HG02763 (cell line): ENCODE measurements around the gene C3orf20.
"Not testable (repeated sequence)": the region's sequence is repeated elsewhere in the genome, so short reads cannot be mapped to it uniquely, and the experiment has no call there.

Experiments used
- ATAC-seq: cut with Tn5 transposase; IDR thresholded peaks from one replicate; pipeline ENCODE4 v1.9.1; 2021; ENCODE audit warnings: mild to moderate bottlenecking, moderate library complexity; ENCODE audit not compliant: unreplicated experiment

The C3orf20 gene

DNA sequence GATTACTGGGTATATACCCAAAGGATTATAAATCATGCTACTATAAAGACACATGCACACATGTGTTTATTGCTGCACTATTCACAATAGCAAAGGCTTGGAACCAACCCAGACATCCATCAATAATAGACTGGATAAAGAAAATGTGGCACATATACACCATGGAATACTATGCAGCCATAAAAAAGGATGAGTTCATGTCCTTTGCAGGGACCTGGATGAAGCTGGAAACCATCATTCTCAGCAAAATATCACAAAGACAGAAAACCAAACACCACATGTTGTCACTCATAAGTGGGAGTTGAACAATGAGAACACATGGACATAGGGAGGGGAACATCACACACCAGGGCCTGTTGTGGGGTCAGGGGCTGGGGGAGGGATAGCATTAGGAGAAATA is 78.0 kb downstream of the C3orf20 start:
- ATAC-seq: not testable (repeated sequence)

DNA sequence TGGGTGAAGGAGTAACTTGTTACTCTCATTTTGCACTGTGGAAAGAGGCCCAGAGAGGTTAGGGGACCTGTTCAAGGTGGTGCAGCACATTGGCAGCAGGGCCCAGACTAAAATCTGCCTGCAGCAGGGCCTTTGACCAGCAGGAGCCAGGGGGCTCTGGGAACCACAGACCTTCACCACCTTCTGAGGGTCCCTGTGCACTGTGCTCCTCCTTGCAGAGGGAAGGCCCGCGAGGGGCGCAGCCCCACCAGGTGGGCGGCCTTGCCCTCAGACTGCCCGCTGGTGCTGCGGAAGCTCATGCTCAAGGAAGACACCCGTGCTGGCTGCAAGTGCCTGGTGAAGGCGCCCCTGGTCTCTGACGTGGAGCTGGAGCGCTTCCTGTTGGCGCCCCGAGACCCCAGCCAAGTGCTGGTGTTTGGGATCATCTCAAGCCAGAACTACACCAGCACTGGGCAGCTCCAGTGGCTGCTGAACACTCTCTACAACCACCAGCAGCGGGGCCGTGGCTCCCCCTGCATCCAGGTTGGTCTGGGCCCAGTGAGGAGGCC is 82.3 kb downstream of the C3orf20 start:
- no peak for ATAC-seq

DNA sequence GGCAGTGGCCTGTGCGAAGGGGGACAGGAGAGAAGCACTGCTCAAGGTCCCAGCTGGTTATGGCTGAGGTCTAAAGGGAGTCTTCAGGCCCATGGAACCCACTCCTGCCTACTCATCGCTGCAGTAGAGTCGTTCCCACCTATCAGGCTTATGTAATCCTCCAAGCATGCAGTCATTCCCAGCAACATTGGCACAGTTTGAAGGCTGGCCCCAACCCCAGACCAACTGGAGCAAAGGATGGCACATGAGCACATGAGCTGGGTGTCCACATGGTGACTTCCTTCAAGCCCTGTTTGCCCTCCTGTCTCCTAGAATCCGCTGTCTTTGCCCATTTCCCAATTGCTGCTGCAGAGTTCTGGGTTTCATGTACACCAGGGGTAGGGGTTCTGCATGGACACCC is 83.4 kb downstream of the C3orf20 start:
- no peak for ATAC-seq

DNA sequence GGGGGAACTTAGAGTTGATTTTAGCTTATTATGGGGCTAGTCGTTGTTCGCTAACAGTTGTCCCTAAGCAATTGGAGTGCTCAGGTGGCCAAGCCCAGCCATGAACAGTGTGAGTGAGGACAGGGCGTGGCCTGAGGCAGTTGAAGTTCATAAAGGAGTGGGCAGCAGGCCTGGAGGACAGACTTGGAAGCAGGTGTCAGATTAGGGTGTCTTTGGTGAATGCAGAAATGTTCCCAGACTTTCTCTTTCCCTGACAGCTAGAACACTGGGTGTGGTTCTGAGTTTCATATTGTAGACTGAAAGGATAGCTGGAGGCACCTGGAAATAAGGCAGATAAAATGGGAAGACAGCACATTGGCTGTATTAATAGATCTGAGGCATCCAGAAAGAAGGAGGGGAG is 84.0 kb downstream of the C3orf20 start:
- ATAC-seq: no peak

DNA sequence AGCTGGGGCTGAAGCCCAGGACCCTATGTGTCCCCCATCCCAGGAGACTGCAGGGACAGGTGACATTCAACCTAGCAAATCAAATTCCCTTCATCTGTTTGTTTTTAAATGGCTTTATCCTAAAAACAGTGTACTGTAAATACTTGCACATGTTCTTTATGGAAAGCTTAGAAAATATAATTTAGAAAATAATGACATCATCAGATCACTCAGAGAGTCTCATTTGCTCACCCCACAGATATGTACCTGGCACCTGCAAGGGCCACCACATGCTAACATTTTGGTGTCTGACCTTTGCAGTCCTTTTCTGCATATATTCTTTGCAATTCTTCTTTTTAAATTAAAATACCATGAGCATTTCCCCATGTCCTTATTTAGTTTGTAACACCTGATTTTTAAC is 85.2 kb downstream of the C3orf20 start:
- ATAC-seq: no peak

DNA sequence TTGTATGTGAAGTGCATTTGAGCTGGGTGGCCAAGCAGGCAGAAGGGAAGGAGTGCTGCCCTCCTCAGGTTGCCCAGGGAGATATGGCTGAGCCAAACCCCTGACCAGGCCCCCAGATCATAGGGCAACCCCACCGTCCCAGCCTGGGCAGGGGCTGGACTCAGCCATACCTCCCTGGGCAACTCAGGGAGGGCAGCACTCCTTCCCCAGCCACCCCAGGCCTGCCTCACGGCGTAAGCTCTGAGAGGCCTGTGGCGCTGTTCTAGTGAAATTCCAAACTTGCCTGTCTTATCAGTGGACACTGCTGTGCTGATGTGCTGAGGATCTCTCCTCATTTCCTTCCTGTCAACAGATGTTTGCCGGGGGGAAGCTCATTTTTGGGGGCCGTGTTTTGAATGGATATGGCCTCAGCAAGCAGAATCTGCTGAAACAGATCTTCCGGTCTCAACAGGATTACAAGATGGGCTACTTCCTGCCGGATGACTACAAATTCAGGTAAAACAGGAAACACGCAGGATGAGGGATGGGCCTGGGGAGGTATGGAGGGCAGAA is 86.3 kb downstream of the C3orf20 start:
- ATAC-seq: no peak

DNA sequence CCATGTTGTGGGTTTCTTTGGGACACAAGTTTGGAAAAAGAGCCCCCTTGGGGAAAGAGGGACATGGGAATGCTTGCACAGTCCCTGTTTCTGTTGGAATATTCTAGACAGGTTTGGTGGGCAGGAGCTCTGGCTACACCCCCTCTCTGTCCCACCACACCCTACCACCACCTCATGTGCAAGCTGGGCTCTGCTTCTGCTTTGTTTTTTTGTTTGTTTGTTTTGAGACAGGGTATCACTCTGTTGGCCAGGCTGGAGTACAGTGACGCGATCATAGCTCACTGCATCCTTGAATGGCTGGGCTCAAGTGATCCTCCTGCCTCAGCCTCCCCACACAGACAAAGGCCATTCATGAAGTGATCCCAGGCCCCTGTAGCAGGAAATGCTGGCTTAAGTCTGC is 86.9 kb downstream of the C3orf20 start:
- no peak for ATAC-seq

DNA sequence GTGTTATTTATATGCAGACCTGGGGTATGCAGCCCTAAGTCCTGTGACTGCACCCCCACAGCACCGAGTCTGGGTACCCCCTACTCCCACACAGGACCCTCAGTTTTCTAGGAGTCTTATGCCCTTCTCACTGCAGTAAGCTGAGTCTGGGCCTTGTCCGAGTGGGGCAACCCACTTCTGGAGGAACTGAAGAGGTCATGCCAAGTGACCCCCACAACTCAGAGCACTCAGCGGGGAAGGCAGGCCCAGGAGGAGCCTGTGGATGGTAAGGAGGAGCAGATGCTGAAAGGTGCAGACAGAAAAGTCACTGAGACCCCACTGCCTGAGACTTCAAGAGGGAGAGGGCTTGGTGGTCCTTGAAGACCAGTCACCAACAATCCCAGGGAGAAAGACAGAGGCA is 87.8 kb downstream of the C3orf20 start:
- ATAC-seq: no peak

DNA sequence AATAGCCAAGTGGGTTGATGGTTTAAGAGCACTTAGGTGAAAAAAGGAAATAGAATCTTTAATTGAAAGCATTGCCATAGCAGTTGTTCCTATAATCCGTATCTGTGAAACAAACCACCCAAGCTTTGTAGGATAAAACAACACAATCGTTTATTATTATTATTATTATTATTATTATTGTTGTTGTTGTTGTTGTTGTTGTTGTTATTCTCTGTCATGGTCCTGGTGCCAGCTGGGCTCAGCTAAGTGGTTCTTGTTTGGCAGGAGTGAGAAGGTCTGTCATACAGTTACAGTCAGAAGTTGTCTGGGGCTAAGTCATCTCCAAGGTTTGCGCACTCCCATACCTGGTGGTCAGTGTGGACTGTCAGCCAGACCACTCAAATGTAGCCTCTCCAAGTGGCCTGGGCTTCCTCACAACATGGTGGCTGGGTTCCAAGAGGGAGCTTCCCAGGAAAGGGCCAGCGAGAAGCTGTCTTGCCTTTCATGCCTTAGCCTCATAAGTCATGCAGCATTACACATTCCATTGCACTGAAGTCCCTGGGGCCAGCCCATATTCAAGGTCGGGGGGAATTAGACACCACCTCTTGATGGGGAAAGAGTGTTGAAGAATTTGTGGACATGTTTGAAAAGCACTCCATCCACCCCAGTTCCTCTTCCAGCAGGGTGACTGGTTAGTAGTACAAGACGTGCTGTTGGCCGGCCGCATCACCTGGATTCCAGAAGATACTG is 89.6 kb downstream of the C3orf20 start:
- ATAC-seq: no peak

DNA sequence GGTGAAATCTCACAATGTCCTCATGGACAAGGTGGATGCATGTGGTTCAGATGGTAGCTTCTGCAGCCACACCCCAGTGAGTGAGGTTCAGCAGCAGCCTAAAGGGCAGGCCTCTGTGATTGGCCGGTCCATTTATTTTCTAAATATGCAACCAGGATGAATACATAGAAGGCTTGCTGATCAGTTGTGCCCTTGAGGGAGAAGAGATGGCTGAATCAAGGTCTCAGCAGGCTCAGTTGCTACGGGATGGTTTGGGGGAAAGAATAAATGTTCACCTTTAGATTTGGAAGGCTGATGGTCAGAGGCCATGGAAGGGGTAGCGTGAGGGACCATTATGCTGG is 90.1 kb downstream of the C3orf20 start:
- ATAC-seq: no peak

DNA sequence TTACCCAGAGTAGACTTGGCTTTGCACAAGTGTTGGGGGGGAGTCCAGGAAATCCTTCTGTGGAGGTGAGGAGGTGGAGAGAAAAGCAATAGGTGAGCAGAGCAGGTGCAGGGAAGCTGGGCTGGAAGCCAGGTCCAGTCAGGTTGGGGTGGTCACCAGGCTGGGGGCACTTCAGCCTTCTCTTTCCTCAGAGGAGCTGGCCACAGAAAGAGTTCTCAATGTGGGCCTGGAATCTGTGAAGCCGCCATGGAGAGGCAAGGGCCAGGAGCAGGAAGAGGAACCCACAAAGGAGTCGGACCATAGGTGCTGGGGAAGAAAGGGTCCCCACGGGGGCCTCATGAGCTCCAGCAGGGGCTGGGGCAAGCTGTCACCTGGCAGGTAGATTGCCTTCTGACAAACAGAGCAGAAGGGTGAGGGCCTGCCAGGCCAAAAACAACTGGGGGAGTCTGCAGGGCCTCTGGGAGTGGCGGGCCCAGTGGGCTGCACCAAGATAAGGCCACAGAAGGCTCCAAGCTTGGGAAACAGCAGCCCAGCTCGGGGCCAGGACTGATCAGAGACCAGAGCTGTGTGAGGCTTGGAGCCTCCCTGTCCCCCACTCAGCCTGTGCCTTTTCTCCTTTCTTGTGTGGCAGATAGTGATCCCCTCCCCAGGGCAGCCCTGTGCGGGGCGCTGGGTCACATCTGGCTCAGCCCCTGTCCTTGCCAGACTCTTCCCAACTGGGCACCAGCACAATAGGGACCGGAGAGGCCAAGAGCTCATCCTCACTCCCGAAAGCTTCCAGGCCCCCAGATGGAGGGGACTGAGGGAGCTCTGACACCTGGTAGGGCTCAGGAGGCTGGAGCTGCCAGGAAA is 90.9 kb downstream of the C3orf20 start:
- ATAC-seq: no peak

DNA sequence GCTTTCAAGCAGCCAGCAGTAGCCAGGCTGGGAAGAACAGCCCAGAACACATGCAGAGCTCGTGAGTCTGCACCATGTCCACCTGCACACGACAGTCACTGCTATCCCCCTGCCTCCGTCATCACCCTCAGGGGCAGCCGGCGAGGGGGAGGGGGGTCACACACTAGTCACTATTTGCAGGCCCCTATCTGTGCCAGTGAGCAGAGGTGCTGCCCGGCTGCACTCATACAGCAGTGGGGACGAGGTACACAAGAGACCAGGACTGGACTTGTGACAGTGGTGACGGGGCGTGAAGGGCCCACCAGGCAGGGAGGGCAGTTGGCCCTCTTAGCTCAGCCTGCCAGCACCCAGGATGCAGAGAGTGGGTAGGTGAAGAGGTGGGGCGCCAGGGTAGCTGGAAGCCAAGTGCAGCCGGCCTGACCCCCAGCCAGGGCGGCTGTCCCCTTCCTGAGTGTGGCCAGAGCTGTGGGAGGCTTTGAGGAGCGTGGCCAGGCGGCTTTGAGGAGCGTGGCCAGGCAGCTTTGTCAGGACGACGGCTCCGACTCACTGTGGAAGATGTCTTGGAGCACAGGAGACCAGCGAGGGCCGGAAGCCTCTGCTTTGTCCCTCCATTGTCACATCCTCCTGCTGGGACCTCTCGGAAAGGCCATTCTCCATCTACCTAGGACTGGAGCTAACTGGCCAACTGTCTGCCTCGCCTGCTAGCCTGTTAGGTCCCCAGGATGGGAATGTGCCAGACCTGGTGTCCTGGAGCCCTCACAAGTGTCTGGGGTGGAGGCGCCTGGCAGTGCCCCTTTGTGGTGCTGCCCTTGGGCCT is 91.7 kb downstream of the C3orf20 start:
- no peak for ATAC-seq

DNA sequence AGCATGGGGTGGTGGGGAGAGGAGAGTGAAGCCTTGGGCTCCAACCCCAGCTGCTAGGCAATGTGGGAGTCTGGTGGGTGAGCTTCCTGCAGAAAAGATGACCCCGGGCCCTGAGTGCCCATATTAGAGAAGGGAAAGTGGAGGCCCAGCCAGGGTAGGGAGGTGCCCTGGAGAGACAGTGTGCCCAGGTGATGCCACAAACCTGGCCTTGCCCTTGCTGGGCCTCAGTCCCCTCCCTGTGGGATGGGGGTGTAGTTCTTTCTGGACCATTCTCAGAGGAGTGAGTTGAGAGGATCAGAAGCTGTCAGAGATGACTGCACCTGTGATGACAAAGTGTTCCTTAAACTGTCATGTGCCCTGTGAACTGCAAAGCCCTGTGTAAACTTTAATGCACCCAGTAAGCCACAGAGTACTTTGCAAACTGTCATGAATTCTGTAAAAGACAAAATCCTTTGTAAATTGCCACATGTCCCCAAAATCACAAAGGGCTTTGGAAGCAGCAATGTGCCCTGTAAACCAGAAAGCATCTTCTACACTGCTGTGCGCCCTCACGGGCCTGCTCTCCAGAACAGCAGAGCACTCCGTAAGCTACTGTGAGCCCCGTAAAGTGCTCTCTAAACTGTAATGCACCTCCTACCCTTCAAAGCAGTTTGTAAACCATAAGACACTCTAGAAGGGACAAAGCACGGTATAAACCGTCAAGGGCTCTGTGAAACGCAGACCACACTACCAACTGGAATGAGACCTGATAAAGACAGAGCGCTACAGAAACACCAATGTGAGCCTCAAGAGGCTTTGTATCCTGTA is 92.5 kb downstream of the C3orf20 start:
- no peak for ATAC-seq

DNA sequence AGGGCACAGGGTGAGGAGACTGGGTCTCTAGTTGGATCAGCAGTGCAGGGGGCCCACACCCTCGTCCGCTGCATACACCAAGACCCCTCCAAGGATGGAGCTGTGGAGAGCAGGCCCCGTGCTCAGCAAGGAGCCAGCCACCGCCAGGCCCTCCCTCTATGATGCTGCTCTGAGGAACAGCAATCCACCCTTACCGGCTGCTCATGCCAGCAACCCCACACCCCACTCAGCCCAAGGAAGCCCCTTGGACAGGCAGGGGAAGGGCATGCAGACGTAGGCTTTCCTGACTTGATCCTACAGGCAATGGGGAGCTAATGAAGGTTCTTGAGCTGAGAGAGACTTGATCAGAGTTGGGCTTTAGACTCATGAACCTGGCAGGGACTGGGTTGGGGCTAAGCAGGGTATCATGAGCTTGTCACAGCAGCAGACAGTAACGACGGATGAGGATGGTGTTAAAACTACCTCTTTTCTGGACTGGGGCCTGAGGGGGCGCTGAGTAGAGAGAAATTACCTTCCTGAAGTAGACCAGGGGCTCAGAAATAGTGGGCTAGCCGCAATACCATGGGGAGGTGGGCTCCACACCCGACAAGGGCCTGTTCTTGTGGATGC is 93.3 kb downstream of the C3orf20 start:
- no peak for ATAC-seq

DNA sequence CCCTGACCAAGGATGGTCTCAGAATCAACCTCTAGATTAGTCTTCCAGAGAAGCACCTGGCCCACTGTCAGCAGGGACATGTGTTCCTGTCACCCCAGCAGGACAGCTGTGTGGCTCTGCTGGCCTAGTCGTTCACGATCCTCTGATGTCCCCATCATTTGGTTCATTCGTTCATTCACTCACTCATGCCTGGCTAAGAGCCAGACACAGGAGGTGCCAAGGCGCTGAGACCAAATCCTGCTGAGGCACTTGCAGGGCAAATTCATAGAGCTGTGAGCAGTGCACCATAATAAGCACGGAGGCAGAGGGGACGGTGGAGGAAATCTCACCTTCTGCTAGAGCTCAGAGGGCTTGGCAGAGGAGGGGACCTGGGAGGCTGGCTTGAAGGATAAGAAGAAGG is 93.9 kb downstream of the C3orf20 start:
- no peak for ATAC-seq

DNA sequence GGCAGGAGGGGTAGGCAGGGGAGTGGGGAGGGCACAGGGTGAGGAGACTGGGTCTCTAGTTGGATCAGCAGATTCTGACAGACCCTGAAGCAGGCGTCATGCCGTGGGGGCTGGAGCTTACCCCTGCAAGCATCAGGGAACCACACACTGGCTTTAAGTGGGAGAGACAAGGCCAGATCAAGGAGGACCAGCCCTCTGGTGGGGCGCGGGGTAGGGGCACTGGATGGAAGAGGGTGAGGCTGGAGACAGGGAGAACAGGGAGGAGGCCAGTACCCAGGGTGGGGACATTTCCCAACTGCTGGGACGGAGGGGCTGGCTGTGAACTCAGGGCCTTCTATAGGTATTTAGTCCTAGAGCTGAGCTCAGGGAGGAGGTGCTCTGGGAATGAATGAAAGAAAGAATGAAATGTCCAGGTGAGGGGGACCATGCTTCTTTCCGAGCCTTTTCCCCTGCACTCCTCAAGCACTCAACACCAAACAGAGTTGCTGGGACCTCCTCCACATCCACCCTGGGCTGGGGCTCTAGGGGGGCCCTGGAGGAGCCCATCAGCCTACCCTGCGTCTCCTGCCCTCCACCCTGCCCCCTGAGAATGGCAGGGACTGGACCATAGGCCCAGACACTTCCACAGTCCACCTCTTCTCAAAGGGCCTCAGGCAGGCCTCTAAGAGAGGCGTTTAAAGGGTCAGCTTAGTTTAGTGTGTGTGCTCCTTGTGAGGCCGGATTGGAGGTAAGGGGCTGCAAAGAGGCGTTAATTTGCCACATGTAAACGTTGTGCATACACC is 94.8 kb downstream of the C3orf20 start:
- no peak for ATAC-seq

DNA sequence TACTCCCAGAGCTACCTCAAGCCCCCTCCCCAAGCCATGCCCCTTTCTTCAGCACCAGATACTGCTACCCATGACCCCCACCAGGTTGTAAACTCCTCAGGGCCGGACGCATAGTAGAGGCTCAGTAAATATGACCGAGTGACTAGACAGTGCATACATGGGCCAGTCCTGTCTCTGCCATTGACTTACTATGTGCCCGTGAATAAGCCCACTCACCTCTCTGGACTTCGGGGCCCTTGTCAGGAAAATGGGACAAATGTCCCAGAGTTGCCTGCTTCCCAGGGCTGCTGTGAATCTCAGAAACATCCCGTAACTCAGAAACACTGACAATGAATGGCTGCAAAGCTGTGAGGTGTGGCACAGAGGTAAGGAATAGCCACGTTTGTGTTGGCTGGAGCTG is 95.7 kb downstream of the C3orf20 start:
- ATAC-seq: no peak

DNA sequence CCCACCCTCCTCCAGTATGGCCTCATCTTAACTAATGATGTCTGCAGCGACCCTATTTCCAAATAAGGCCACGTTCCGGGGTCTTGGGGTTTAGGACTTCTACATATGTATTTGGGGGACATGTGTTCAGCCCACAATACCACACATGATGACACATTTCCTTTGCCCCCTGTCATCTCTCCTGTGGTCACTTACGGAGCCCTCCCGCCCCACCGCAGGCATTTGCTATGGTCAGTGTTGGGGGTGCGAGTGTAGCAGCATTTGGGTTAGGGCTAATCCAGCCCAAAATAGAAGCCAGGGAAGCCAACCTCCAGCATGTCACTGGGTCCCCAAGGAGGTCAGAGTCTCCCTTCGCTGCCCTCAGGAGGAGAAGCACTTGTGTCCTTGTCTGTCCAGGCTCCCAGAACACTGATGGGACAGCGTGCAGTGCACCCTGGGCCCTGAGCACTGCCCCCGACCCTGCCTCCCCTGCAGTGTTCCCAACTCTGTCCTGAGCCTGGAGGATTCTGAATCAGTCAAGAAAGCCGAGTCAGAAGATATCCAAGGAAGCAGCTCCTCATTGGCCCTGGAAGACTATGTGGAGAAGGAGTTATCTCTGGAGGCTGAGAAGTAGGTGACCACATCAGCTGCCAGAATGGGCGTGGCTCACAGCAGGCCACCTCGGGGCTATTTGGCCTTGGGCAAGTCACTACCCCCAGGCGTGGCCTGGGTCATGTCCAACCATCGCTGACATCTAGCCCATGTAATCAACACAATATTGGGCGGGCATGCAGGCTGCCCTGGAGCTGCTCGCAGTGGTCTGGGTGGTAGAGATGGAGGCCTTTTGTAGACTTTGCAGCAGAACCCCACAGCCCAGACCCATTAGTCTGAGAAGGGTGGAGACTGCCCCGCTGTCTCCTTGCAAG is 96.9 kb downstream of the C3orf20 start:
- ATAC-seq: no peak
